ENCODE results near the gene SLC39A7. TPM values are rescaled to one million over a fixed set of nuclear protein-coding genes. Genes with fewer than 3 reads are reported as not detected.

Gene SLC39A7
- polyA plus RNA-seq, 3 donors from 2014 or later = 27.4 to 67.5 (median 45.4) TPM

GRCh38 chr6:33165581-33166258 is 34.9 kb upstream of the SLC39A7 start:
- Mint-ChIP-seq H3K27me3 (ENCODE audit: low read depth in 3 of 3) (peaks cover 0 to 4% (median 4%) of the 10 kb centered on the region in 3 donors), H3K9me3 (no peaks in the 10 kb centered on the region), H3K27ac (no peak overlapping the region), H3K4me3 (no peak overlapping the region), H3K4me1 (peaks cover 7 to 12% of the 10 kb centered on the region in 2 donors), H3K36me3 (no peaks in the 10 kb centered on the region)
- no peak for DNase-seq

GRCh38 chr6:33166363-33166762 is 34.3 kb upstream of the SLC39A7 start:
- H3K27ac Mint-ChIP-seq = no peak overlapping the region
- H3K4me1 Mint-ChIP-seq = peaks cover 5 to 6% of the 10 kb centered on the region in 2 donors
- H3K36me3 Mint-ChIP-seq = no peaks in the 10 kb centered on the region
- H3K27me3 Mint-ChIP-seq (ENCODE audit: low read depth in 3 of 3) = peaks cover 0 to 4% (median 4%) of the 10 kb centered on the region in 3 donors
- no peak for DNase-seq
- no peaks in the 10 kb centered on the region for H3K9me3 Mint-ChIP-seq
- H3K4me3 Mint-ChIP-seq = no peak overlapping the region

- no peak overlapping the region for H3K27ac Mint-ChIP-seq
- H3K4me3 Mint-ChIP-seq = no peak overlapping the region
- DNase-seq = no peak
- H3K27me3 Mint-ChIP-seq (ENCODE audit: low read depth in 3 of 3) = peaks cover 0 to 4% (median 4%) of the 10 kb centered on the region in 3 donors
- peaks cover 2% of the 10 kb centered on the region in 2 donors for H3K4me1 Mint-ChIP-seq
- H3K36me3 Mint-ChIP-seq = no peaks in the 10 kb centered on the region
- no peaks in the 10 kb centered on the region for H3K9me3 Mint-ChIP-seq
Observed at GRCh38 chr6:33166811-33167210, 33.9 kb upstream of the SLC39A7 start.

- Mint-ChIP-seq H3K27ac (no peak overlapping the region), H3K27me3 (ENCODE audit: low read depth in 3 of 3) (peaks cover 0 to 2% (median 0%) of the 10 kb centered on the region in 3 donors), H3K9me3 (no peaks in the 10 kb centered on the region), H3K36me3 (no peaks in the 10 kb centered on the region), H3K4me3 (no peak overlapping the region), H3K4me1 (no peaks in the 10 kb centered on the region)
- no peak for DNase-seq
Observed at GRCh38 chr6:33167374-33168283, 33.0 kb upstream of the SLC39A7 start.

GRCh38 chr6:33168284-33168601 is 32.4 kb upstream of the SLC39A7 start:
- Mint-ChIP-seq H3K27ac (no peak overlapping the region), H3K4me3 (no peak overlapping the region), H3K27me3 (ENCODE audit: low read depth in 3 of 3) (peaks cover 0 to 3% (median 2%) of the 10 kb centered on the region in 3 donors), H3K4me1 (no peaks in the 10 kb centered on the region), H3K9me3 (no peaks in the 10 kb centered on the region), H3K36me3 (no peaks in the 10 kb centered on the region)
- no peak for DNase-seq

DNA sequence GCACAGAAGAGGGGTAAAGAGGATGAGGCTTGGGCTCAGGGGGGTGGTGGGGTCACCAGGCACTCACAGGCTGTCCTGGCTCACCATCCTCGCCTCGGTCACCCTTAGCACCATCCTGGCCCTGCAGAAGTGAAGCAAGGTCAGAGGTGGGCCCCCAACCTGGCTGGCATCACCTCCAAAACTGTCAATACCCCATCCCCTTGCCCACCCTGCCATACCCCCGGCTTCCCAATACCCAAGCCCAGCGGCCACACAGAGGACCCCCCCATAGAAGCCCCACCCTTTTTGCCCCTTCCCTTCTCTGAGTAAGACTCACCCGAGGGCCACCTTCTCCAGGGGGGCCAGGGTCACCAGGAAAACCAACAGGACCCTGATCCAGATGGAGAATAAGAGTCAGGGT is 32.0 kb upstream of the SLC39A7 start:
- H3K4me1 Mint-ChIP-seq = no peaks in the 10 kb centered on the region
- no peak overlapping the region for H3K4me3 Mint-ChIP-seq
- no peaks in the 10 kb centered on the region for H3K9me3 Mint-ChIP-seq
- no peak for DNase-seq
- peaks cover 0 to 3% (median 2%) of the 10 kb centered on the region in 3 donors for H3K27me3 Mint-ChIP-seq (ENCODE audit: low read depth in 3 of 3)
- H3K36me3 Mint-ChIP-seq = no peaks in the 10 kb centered on the region
- no peak overlapping the region for H3K27ac Mint-ChIP-seq

GRCh38 chr6:33169291-33170175 is 31.1 kb upstream of the SLC39A7 start:
- Mint-ChIP-seq H3K27ac (no peak overlapping the region), H3K36me3 (no peaks in the 10 kb centered on the region), H3K27me3 (ENCODE audit: low read depth in 3 of 3) (peaks cover 0 to 3% (median 2%) of the 10 kb centered on the region in 3 donors), H3K4me1 (no peaks in the 10 kb centered on the region), H3K9me3 (no peaks in the 10 kb centered on the region), H3K4me3 (no peak overlapping the region)
- DNase-seq = no peak

DNA sequence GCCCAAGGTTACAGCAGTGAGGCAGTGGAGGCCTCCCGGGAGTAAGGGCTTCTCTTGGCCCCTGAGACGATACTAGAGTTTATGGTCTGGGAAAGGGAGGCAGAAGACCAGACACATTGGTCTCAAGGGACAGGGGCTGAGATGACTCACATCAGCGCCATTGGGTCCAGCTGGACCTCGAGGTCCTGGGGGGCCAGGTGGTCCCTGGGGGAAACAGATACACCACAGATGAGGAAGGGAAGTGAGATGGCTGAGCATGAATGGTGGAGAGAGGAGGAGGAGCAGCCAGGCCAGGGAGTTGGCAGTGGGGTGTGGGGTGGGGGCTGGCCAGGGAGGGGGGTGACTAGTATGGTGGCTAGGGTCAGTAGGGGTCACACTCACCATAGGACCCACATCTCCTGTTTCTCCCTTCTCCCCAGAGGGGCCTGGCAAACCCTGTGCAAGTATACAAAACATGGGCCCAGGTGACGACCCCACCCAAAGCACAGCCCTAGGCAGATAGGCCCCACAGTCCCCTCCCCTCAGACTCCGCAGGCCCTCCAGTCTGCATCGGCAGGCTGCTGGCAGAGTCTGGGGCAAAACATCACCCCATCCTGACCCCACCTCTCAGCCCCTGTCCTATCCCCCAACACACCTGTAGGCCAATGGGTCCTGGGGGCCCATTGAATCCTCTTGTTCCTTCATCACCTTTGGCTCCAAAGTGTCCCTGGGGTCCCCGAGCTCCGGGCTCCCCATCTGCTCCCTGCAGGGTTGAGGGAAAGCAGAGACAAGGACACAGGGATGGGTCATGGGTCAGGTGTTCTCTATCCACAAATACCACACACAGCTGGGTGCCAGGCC is 30.3 kb upstream of the SLC39A7 start:
- no peaks in the 10 kb centered on the region for H3K4me1 Mint-ChIP-seq
- no peaks in the 10 kb centered on the region for H3K36me3 Mint-ChIP-seq
- no peak for DNase-seq
- H3K9me3 Mint-ChIP-seq = no peaks in the 10 kb centered on the region
- H3K27ac Mint-ChIP-seq = no peak overlapping the region
- no peak overlapping the region for H3K4me3 Mint-ChIP-seq
- peaks cover 2 to 5% (median 3%) of the 10 kb centered on the region in 3 donors for H3K27me3 Mint-ChIP-seq (ENCODE audit: low read depth in 3 of 3)

GRCh38 chr6:33171016-33171879 is 29.4 kb upstream of the SLC39A7 start:
- Mint-ChIP-seq H3K27me3 (ENCODE audit: low read depth in 3 of 3) (peaks cover 3% of the 10 kb centered on the region in 3 donors), H3K36me3 (no peaks in the 10 kb centered on the region), H3K27ac (no peak overlapping the region), H3K9me3 (no peaks in the 10 kb centered on the region), H3K4me1 (no peaks in the 10 kb centered on the region), H3K4me3 (no peak overlapping the region)
- DNase-seq = no peak

- no peak for DNase-seq
- H3K4me3 Mint-ChIP-seq = no peak overlapping the region
- H3K27ac Mint-ChIP-seq = no peak overlapping the region
Observed at GRCh38 chr6:33171880-33172687, 28.6 kb upstream of the SLC39A7 start.

GRCh38 chr6:33172688-33173534 is 27.8 kb upstream of the SLC39A7 start:
- Mint-ChIP-seq H3K4me3 (no peak overlapping the region), H3K27me3 (ENCODE audit: low read depth in 3 of 3) (peaks cover 3 to 7% (median 7%) of the 10 kb centered on the region in 3 donors), H3K9me3 (no peaks in the 10 kb centered on the region), H3K27ac (no peak overlapping the region), H3K4me1 (no peaks in the 10 kb centered on the region), H3K36me3 (no peaks in the 10 kb centered on the region)
- DNase-seq = no peak

More at GRCh38 chr6:33171880-33172687, 28.6 kb upstream of the SLC39A7 start:
- no peaks in the 10 kb centered on the region for H3K9me3 Mint-ChIP-seq
- no peaks in the 10 kb centered on the region for H3K4me1 Mint-ChIP-seq
- H3K27me3 Mint-ChIP-seq (ENCODE audit: low read depth in 3 of 3) = peaks cover 3 to 7% (median 5%) of the 10 kb centered on the region in 3 donors
- H3K36me3 Mint-ChIP-seq = no peaks in the 10 kb centered on the region
